Fibroblast of pulmonary artery (primary cell): ENCODE data around the gene CCDC183.
A peak's percentile ranks its signal among the peaks of the same experiment; 100 is the strongest.
"Not testable (repeated sequence)": the region's sequence is repeated elsewhere in the genome, so short reads cannot be mapped to it uniquely, and the experiment has no call there.

Experiments
- DNase-seq: peaks from one replicate; pipeline ENCODE4 v3.0.0-alpha.2; 2010; ENCODE audit warnings: low read depth
- H3K4me3 ChIP-seq: replicated peaks from 2 replicates; pipeline ENCODE4 v1.5.1; 2011; ENCODE audit warnings: low read depth, mild to moderate bottlenecking, control low read depth, low read length, moderate library complexity
- CTCF ChIP-seq: IDR thresholded peaks from 2 replicates; pipeline ENCODE4 v1.5.1; 2011; ENCODE audit warnings: mild to moderate bottlenecking, control low read depth, low read length, inconsistent platforms; ENCODE audit errors: missing control alignments

Gene CCDC183

GRCh38 chr9:136840140-136840876 lies 44.2 kb downstream of the CCDC183 start:
- H3K4me3 ChIP-seq, result no peak overlapping the region
- TF ChIP-seq CTCF, result no peak
- no peak for DNase-seq

GRCh38 chr9:136840877-136841645 lies 44.9 kb downstream of the CCDC183 start:
- no peak overlapping the region for H3K4me3 ChIP-seq
- peak; percentile 44 for DNase-seq
- TF ChIP-seq CTCF, result no peak

- not testable (repeated sequence) for H3K4me3 ChIP-seq, DNase-seq
Measured at GRCh38 chr9:136841646-136842379, 45.7 kb downstream of the CCDC183 start.

GRCh38 chr9:136842380-136842948 lies 46.3 kb downstream of the CCDC183 start, which contains the start of gene AJM1:
Gene AJM1, plus strand, starts transcription at chr9:136842478. Its CDS starts 1,937 bp downstream, at chr9:136844415.
- H3K4me3 ChIP-seq, result peak within 1 kb of the TSS; percentile 54
- peak; percentile 74 for TF ChIP-seq CTCF
- DNase-seq, result peak; percentile 77

- not testable (repeated sequence) for H3K4me3 ChIP-seq, DNase-seq
Measured at GRCh38 chr9:136843159-136843800, 47.1 kb downstream of the CCDC183 start.

GRCh38 chr9:136843801-136844740 lies 47.9 kb downstream of the CCDC183 start:
- not testable (repeated sequence) for DNase-seq, H3K4me3 ChIP-seq
- peak; percentile 31 for TF ChIP-seq CTCF
